HG03025 (cell line): ENCODE measurements around the gene COPS9.

Experiments
- ATAC-seq: cut with Tn5 transposase; IDR thresholded peaks from one replicate; pipeline ENCODE4 v1.9.1; 2021; ENCODE audit warnings: mild to moderate bottlenecking, moderate library complexity; ENCODE audit not compliant: unreplicated experiment, low FRiP score

Gene COPS9

DNA sequence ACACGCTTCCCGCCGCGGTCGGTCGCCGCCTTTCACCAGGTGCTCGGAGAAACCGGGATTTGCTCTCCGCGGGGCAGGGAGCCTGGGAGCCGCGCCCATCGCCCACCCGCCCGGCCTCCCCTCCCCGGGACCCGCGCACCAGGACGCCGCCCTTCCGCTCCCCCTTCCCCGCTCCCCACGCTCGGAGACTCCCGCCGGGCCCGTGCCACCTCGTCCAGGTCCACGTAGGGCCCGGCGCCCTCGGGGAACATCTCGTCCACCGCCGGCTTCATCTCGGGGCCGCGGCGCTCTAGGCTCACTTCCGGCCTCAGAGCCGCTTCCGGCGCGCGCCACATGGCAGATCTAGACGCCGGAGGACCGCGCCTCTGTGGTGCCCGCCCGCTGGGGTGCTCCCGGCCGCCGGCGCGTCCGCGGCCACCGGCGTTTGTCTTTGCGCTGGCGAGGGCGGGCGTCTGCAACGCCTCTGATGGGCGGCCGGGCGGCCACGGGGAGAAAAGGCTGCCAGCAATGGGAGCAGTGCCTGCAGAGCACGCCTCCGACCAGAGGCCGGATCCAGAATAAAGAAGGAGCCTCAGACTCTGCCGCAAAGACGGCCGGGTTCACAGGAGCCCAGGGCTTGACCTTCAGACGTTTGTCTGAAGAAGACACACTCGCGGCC, at the start of gene COPS9:
TSS of gene COPS9 (minus strand) at position 293 of the 658 bp plus-strand sequence. CDS start at position 272, 21 bp downstream.
- peak; percentile 91 for ATAC-seq

DNA sequence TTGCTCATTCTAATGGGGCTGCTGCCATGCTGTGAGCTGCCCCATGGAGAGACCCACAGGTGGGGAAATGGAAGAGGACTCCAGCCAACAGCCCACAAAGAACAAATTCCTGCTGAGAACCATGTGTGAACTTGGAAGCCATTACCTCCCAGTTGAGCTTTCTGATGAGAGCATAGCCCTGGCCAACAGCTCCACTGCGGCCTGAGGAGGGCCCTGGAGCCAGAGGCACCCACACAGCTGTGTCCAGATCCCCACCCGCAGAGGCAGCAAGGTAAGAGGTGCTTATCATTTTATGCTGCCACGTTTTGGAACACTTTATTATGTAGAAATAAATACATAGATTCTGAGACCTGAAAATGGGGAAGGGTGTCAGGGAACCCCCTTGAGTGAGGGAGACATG, 48.6 kb upstream of the COPS9 start:
- no peak for ATAC-seq

DNA sequence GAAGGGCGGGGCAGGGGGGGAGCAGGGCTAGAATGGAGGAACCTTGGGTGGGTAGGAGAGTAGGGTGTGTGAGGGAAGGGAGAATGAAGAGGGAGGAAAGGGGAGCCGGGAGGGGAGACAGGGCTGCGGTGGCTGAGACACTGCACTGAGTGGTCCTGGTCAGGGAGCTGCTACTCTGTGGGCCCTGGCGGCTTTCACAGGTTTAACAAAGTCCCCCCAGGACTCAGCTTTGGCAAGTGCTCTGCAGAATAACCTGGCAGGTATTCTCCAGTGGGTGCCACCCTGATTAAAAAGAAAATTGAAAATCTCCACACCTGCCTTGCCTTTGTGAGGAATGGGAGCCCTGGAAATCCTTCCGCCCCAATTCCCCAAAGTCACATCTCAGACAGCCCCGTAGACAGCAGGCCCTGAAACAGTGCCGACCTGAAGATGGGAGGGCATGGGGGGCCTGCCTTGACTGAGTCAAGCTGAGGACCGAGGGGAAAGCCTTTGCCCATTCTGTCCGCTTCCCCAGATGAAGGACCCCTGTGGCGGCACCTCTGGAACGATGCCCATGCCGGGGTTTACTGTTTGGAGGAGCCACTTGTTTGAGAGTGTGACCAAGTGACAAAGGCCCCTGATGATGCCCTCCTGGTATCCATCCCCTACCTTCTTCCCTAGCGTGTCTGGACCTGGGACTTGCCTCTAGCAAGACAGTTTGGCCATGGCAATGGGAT, 47.9 kb upstream of the COPS9 start:
- no peak for ATAC-seq

DNA sequence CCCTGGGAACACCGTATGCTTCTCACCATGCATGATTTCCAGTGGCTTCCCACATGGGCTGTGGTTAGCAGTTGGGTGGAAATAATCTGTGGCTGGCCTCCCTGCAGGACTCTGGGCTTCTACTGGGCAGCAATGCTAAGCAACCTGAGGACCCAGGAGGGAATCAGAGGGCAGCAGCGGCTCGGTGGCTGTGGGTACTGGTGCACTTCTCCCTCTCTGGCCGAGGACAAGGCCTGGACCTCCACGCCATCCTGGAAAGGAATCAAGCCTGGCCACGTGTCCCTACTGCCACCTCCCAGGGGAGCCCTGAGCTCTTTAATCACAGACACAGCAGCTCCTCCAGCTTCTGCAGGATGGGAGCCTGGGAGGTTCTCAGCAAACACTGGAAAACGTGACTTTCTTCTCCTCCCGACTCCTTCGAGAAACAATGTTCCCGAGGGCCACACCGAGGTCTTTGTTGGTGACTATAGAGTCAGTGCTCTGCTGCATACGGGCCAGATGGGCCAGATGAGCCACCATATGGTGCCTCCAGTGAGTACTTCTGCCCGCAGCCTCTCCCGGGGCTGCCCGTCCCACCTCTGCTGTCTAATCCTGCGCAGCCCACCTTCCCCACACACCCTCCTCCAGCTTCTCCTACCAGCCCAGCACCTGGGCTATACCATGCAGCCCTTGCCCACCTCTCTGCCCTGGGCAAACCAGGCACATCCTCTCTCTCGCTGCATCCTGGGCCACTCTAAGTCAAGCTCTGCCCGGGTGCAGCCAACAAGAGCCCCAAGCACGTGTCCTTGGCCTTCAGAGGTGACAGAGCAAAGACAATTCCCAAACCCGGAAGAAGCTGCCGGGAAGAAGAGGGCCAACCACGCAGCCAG, 47.1 kb upstream of the COPS9 start:
- ATAC-seq = no peak

DNA sequence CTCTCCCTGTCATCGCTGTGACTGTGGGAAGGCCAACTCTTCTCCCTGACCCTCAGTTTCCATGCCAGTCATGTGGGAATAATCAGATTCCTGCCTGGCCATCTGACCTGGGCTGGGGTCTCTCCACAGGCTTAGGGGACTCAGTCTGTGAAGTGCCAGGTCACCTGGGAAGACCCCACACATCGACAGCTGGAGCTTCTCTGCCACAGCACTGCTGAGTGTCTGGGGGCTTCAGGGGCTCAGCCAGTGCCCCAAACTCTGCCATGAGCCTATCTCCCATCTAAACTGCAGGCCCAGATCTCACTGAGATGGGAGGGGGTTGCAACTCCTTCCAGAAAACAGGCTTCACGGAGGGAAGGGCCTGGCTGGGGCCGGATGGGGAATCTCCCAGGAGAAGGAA, 46.4 kb upstream of the COPS9 start:
- ATAC-seq = no peak

DNA sequence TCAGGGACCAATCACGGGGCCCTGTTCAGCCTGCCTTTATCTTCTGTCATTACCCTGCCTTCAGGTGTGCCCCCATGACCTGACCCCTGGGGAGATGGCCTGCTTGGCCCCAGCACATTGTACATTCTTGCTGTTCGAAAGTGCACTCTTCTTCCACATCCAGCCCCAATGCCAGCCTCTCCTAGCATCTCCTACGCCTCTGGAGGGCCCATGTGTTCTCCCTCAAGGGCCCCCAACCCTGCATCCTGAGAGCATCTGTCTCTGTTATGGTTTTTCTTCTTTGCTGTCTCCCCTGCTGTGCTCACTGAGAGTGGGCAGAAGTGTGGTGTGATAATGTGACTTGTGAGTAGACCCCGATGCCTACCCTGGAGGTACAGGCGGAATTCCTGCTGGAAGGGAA, 45.9 kb upstream of the COPS9 start:
- ATAC-seq = no peak

DNA sequence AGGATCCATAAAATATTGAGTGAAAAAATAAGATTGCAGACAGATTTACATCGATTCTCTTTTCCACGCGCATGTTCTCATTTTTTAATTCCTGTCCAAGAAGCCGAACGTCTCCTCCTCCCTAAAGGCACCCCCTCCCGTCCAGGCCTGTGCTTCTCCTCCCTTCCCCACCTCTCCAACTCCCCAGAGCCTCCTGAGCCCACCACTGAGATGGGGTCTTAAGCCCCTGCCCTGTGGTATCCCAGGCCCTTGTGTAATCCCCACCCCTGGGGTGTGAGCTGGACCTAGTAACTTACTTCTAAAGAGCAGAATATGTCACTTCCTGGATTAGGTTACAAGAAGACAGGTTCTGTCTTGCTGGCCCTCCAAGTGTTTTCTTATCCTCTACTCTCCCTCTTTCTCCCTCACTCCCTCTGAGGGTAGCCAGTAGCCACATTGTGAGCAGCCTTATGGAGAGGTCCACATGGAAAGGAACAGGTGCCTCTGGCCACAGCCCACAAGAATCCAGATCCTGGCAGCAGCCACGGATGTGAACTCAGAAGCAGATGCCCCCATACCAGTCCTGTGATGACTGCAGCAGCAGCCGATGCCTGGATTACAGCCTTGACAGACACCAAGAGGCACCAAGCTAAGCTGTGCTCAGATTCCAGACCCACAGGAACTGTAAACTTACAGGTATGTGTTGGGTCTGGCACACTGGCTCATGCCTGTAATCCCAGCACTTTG, 44.0 kb upstream of the COPS9 start:
- ATAC-seq = no peak

DNA sequence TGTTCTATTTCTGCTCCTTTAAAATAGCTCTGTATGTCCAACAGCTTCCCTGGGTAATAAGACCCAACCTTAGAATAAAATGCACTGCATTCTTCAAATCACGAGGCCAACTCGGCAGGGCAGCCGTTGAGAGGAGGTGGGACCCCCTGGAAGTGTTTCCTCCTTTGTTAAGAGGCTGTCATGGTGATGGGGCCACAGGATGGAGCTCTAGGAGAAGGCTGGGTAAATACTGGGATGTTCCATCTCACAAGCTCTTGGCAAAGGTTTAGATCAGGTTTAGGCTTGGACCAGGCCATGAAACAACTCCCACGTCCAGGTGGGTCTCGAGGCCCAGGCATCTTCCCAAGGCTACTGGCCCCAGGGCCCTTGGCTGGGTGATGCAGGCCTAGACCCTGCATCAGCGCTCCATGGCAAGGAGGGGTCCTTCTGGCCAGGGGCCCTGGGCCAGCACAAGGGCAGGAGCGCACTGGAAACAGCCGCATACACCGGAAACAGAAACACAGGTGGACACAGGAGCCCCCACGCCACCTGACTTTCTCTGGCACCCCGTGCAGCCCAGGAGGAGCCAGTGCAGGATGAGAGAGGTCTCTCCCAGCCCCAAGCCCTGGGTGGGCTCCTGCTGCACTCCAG, 43.2 kb upstream of the COPS9 start:
- ATAC-seq = no peak

DNA sequence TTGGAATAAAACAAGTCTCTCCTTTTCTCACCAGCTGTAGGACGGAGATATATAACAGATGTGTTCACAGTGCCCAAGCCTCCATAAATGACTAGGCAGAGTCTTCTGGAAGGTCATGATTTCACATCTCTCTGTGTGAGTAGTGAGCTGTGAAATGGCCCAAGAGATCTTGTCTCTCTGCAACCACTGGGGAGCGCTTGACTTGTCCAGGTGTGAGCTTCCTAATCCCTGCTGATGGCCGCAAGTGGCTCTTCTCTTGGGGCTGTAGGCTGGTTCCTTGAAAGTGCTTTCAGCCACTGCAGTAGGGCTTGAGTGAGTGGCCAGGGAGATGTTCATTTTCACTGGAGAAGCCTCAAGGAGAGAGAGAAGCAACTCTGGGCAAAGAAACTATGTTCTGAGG, 42.5 kb upstream of the COPS9 start:
- ATAC-seq = no peak

DNA sequence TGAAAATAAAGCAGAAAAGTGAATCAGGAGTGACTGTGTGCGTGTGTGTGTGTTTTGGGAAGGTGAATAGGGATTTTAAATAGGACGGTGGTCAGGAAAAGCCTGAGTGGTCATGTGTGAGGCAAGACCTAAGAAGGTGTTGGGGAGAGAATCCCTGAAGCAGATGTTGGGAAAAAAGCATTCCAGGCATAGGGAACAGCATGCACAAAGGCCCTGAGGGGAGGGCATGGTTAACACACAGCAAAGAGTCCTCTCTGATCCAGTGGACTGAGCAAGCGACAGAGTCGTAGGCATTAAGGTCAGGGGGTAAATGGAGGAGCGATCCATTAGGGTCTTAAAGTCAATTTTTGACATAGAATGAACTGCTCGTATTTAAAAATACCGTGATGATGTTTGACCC, 38.4 kb upstream of the COPS9 start:
- ATAC-seq = no peak

DNA sequence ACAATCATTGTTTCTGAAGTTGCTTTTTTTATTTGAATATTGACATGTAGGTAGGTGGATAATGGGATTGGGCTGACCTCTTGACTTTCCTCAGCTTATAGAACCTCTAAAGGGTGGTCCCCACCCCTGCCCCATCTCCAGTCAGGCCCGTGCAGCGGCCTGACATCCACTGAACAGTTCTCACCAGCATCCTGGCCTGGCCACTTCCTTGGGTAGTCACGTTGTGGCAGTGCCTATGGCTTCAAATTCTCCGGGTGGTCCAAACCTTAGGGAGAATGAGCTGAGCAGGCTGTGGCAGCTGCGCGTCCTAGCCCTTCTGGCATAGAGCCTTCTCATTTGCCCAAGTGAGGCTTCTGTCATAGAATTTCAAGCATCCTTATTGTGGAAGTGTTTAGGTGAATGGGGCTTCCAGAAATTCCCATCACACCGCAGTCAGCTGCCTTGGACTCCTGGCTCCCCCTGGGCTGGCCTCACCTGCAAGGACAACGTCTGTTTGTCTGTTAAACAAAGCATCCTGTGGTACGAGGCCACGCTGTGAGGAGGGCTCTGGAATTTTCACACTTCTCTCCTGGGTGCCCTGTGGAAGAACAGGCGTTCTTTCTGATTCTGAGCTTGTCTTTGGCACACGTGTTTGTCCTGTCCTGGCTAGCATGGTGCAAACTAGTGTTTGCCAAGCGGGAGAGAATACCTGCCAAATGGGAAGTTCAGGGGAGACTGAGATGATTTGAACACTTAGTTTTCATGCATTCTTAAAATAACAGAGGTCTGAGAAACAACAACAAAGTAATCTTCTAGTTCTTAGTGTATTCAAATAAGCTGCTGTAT, 36.2 kb upstream of the COPS9 start:
- no peak for ATAC-seq

DNA sequence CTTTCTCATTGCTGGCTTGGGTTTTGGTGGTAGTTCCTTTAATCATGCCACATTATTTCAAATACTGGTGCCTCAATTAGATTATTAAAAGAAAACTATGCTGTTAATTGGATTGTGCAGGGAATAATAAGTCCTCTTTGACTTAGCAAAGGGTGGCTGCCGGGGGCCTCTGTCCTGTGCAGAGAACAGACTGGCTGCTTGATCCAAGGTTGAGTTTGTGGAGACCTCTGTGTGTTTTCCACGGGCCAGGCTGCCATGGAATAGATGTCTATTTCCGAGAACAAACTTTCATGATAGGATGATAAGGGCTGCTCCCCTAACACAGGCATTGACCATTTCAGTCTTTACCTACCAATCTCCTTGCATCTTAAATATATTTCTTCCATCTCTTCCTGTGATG, 34.8 kb upstream of the COPS9 start:
- ATAC-seq = no peak

DNA sequence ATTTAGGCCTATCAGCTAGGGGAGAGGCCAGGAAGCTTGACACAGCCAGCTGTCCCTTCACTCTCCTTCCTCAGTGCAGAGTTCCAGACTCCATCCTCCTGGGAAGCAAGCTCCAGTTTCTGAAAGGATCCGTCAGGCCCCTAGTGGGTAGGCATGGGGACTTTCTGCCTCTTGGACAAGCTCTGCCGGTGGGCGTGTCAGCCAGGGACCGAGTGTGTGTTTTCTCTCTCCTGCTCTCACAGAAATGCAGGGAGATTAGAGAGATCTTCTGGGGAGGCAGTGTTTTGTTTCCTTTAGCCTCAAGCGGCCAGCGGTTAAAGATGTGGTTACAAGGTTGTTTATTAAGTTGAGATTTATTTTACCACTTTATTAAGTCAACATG, 34.2 kb upstream of the COPS9 start:
- no peak for ATAC-seq

DNA sequence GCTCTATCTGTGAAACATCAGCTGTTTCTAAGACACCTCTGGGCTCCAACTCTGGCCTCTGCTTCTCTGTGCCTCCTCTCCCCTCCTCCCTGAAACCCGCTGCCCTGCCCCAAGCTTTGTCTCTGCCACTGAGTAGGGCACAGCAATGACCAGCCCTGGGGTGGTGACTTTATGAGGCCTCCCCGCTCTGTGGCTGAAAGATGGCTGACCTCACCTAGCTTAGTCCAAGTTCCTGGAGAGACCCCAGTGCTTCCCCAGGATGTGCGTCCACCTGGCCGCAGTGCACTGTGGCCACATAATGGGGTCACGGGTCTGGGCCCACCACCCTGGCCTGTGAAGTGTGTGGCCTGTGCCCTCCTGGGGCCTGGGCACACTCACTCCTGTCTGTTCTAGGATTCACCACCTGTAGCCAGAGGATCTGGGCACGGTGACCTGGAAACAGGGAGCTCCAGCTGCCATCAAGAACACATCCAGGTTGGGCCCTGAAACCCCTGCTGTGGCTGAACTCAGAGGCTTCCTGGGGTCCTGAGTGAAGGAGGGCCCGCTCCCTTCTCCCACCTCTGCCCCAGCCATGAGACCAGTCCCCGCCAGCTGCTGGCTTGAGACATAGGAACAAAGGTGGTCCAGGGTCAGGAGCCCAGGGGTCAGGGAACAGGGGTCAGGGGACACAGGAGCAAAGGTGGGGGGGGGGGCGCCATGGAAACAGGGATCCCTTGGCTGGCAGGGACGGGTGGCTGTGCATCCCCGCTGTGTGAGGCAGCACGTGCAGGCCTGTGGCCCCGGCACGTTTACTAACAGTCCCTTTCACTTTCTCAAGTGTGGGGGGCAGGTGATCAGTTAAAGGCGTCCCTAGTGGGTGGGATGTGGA, 33.6 kb upstream of the COPS9 start:
- ATAC-seq = no peak

DNA sequence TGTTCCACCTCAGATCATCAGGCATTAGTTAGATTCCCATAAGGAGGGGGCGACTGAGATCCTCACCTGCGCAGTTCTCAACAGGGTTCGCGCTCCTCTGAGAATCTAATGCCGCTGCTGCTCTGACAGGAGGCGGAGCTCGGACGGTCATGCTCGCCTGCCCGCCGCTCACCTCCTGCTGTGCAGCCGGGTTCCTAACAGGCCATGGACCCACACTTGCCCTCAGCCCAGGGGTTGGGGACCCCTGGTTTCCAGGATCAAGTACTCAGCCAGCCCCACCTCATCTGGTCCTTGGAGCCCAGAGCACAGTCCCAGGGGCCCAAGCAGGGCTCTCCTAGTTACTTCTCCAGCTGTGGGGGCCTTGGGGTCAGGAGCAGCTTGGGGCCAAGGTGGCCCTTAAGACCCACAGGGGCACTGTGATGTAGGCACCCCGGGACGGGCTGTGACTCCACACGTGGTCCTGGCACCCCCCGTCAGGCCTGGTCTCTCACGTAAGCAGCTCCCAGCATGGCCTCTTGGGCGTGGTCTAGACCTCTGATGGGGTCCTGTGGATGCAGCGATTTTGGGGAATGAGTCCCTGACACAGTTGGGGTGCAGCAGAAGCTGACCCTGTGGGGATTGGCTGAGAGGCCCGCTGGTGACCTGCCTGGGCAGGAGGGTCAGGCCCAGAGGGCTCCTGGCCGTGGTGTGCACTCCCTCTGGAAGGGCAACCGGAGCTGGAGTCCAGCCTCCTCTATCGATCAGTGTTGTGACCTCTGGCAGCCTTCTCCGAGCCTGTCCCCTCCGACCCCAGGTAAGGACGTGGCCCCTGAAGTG, 32.6 kb upstream of the COPS9 start:
- ATAC-seq = no peak

DNA sequence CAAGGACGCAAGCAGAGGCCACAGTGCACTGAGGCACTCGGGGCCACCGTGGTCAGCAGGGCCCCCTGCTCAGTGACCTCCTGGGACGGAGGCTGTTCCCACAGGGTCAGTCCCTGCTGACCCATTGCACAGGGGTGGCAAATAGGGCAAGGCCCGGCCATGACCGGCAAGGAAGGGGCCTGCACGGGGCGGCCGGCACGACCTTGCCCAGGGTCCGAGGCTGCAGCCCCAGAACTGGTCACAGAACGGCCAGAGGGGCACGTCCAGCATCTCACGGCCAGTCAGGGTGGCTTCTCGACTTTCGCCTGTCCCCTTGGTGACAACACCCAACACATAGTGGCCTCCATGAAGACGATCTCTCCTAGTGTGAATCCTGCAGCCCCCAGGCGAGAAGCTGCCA, 31.9 kb upstream of the COPS9 start:
- ATAC-seq = no peak

DNA sequence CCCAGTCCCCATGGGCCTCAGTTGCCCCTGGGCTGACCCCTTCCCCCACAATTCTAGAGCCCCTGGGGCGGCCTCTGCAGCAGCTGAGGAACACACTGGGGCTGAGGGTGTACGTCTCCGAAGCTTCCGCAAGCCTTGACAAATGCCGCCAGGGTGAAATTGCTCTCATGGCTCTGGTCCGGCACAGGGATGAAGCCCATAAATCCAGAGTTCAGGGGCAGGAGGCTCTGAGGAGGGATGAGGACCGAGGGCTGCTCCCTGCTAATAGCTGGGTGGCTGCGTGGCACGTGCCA, 31.4 kb upstream of the COPS9 start:
- ATAC-seq = no peak
